Measurements from ENCODE around the gene FGF7. TPM values are rescaled to one million over a fixed set of nuclear protein-coding genes. Genes with fewer than 3 reads are reported as not detected.
"Not testable (repeated sequence)": the region's sequence is repeated elsewhere in the genome, so short reads cannot be mapped to it uniquely, and the experiment has no call there.

Gene FGF7
- total and polyA plus RNA-seq, 2 experiments from 2014 or later: 351 to 400 TPM

DNA sequence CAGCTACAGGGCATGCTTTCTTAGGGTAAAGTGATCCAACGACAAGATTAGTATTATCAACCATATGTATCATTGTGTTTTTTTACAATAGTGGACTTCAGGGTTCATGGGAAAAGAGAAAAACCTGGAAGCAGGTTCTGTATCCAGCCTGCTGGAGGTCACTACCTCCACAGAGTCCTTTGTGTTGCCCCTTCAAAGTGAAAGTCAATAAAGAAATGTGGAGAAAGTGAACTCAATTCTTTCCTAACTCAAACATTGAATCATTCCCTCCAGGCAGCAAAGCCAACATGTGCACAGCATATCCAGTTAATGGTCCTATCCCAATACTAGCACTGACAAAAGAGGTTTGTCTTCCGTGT lies 45.4 kb downstream of the FGF7 start:
- H4K20me1 ChIP-seq (ENCODE audit: insufficient read depth): no peaks in the 10 kb centered on the region
- no peaks in the 10 kb centered on the region for H3K9me3 ChIP-seq (ENCODE audit: low read depth)
- peak overlapping the region; percentile 62 for H3K9ac ChIP-seq
- no peak overlapping the region for H2AFZ ChIP-seq
- no peak for TF ChIP-seq EZH2 (IDR thresholded peaks at IDR 0.05; ENCODE audit: insufficient read depth, poor library complexity, severe bottlenecking)
- TF ChIP-seq EZH2phosphoT487 (IDR thresholded peaks at IDR 0.05; ENCODE audit: insufficient read depth, low read depth): no peak
- H3F3A ChIP-seq (ENCODE audit: insufficient read depth): peaks cover 95% of the 10 kb centered on the region
- in situ Hi-C loops (cut with MboI): no loop called here
- no peaks in the 10 kb centered on the region for H3K27me3 ChIP-seq (replicated peaks; ENCODE audit: insufficient read depth)
- H3K4me1 ChIP-seq (ENCODE audit: insufficient read depth): peaks cover 90% of the 10 kb centered on the region
- peak overlapping the region; percentile 69 for H3K27ac ChIP-seq
- H3K4me2 ChIP-seq (ENCODE audit: unreplicated experiment): peak overlapping the region; percentile 88
- DNase-seq: peak; percentile 82
- peaks cover 49% of the 10 kb centered on the region for H3K36me3 ChIP-seq (ENCODE audit: low read depth)
- H3K79me2 ChIP-seq (ENCODE audit: insufficient read depth): peaks cover 100% of the 10 kb centered on the region
- H3K4me3 ChIP-seq: peak overlapping the region; percentile 63
- H3K9me2 ChIP-seq (ENCODE audit: insufficient read depth): no peaks in the 10 kb centered on the region
- WGBS, 2 experiments (ENCODE audit: low coverage in 1 of 2, low lambda C conversion rate in 2 of 2, missing lambda C conversion rate in 2 of 2): 3 to 5% methylated on average over 2 of the region's 2 CpGs

DNA sequence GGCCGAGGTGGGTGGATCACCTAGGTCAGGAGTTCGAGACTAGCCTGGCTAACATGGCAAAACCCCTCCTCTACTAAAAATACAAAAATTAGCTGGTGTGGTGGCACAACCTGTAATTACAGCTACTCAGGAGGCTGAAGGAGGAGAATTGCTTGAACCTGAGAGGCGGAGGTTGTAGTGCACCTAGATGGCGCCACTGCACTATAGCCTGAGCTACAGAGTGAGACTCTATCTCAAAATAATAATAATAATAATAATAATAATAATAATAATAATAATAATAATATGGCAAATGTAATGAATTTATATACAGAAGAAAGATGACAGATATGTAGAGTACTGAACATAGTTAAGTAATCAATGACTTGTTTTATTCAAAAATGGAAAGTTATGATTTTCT lies 48.2 kb downstream of the FGF7 start:
- DNase-seq; H4K20me1 ChIP-seq (ENCODE audit: insufficient read depth); H3K4me2 ChIP-seq (ENCODE audit: unreplicated experiment); H3K9me2 ChIP-seq (ENCODE audit: insufficient read depth); H3K4me3 ChIP-seq; H2AFZ ChIP-seq; H3K9ac ChIP-seq; H3K27me3 ChIP-seq (replicated peaks; ENCODE audit: insufficient read depth); H3K9me3 ChIP-seq (ENCODE audit: low read depth); in situ Hi-C loops (cut with MboI): not testable (repeated sequence)
- peaks cover 97% of the 10 kb centered on the region for H3K79me2 ChIP-seq (ENCODE audit: insufficient read depth)
- H3K36me3 ChIP-seq (ENCODE audit: low read depth): peaks cover 41% of the 10 kb centered on the region
- WGBS, 2 experiments (ENCODE audit: low coverage in 1 of 2, low lambda C conversion rate in 2 of 2, missing lambda C conversion rate in 2 of 2): 85 to 91% methylated on average over 4 of the region's 4 CpGs
- H3K27ac ChIP-seq: peak overlapping the region; percentile 69
- peaks cover 68% of the 10 kb centered on the region for H3K4me1 ChIP-seq (ENCODE audit: insufficient read depth)
- H3F3A ChIP-seq (ENCODE audit: insufficient read depth): peaks cover 91% of the 10 kb centered on the region

DNA sequence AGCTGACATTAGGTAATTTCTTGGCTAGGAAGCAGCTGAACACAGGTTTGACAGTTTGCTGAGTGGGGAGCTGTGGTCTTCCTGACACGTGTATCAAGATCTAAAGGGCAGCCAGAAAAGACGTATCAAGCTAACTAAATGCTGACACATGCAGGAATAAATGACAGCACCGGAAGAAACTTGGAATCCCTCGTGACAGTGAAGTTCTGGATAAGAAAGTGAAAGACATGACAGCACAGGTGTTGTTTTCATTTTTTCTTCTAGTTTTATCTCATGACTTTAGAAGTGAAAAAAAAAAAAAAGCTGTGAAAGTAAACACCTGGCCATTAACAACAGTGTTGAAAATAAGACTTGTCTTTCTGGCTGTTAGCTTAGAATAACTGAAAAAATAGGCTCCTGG lies 48.7 kb downstream of the FGF7 start:
- Histone ChIP-seq H3F3A (ENCODE audit: insufficient read depth) (peaks cover 91% of the 10 kb centered on the region), H3K36me3 (ENCODE audit: low read depth) (peaks cover 38% of the 10 kb centered on the region), H3K4me1 (ENCODE audit: insufficient read depth) (peaks cover 63% of the 10 kb centered on the region), H2AFZ (no peak overlapping the region), H3K9ac (no peak overlapping the region), H3K9me2 (ENCODE audit: insufficient read depth) (no peaks in the 10 kb centered on the region), H3K4me2 (ENCODE audit: unreplicated experiment) (no peak overlapping the region), H3K4me3 (no peak overlapping the region), H3K27ac (peak overlapping the region; percentile 40), H3K79me2 (ENCODE audit: insufficient read depth) (peaks cover 97% of the 10 kb centered on the region), H3K9me3 (ENCODE audit: low read depth) (no peaks in the 10 kb centered on the region), H3K27me3 (replicated peaks; ENCODE audit: insufficient read depth) (no peaks in the 10 kb centered on the region), H4K20me1 (ENCODE audit: insufficient read depth) (no peaks in the 10 kb centered on the region)
- DNase-seq: no peak
- TF ChIP-seq EZH2 (IDR thresholded peaks at IDR 0.05; ENCODE audit: insufficient read depth, poor library complexity, severe bottlenecking) (no peak), EZH2phosphoT487 (IDR thresholded peaks at IDR 0.05; ENCODE audit: insufficient read depth, low read depth) (no peak)
- WGBS, 2 experiments (ENCODE audit: low coverage in 1 of 2, low lambda C conversion rate in 2 of 2, missing lambda C conversion rate in 2 of 2): 94 to 98% methylated on average over 4 of the region's 4 CpGs
- in situ Hi-C loops (cut with MboI): no loop called here

DNA sequence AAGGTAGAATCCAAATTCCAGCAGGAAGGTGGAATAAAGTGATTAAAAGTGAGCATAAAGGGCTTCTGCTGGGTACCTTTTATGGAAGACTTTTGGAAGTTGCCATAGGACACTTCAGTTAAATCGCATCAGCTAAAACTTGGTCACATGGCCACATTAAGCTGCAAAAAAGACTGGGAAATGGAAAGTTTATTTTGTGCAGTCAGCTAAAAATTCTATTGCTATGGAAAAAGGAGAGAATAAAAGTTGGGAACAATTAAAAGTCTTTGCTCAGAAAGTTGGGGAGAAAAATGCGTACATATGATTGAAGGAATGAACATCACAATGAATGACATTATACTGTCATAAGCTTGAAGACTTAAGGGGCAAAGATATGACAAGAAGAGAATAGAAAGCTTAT lies 49.3 kb downstream of the FGF7 start:
- H4K20me1 ChIP-seq (ENCODE audit: insufficient read depth): no peaks in the 10 kb centered on the region
- no peak overlapping the region for H3K4me3 ChIP-seq
- H3K79me2 ChIP-seq (ENCODE audit: insufficient read depth): peaks cover 95% of the 10 kb centered on the region
- H3K36me3 ChIP-seq (ENCODE audit: low read depth): peaks cover 41% of the 10 kb centered on the region
- peaks cover 91% of the 10 kb centered on the region for H3F3A ChIP-seq (ENCODE audit: insufficient read depth)
- H3K9me2 ChIP-seq (ENCODE audit: insufficient read depth): no peaks in the 10 kb centered on the region
- H2AFZ ChIP-seq: no peak overlapping the region
- H3K4me2 ChIP-seq (ENCODE audit: unreplicated experiment): peak overlapping the region; percentile 9
- TF ChIP-seq EZH2phosphoT487 (IDR thresholded peaks at IDR 0.05; ENCODE audit: insufficient read depth, low read depth) (no peak), EZH2 (IDR thresholded peaks at IDR 0.05; ENCODE audit: insufficient read depth, poor library complexity, severe bottlenecking) (no peak)
- in situ Hi-C loops (cut with MboI): no loop called here
- H3K27me3 ChIP-seq (replicated peaks; ENCODE audit: insufficient read depth): no peaks in the 10 kb centered on the region
- WGBS, 2 experiments (ENCODE audit: low coverage in 1 of 2, low lambda C conversion rate in 2 of 2, missing lambda C conversion rate in 2 of 2): 92 to 97% methylated on average over 2 of the region's 2 CpGs
- no peak for DNase-seq
- H3K9me3 ChIP-seq (ENCODE audit: low read depth): no peaks in the 10 kb centered on the region
- H3K9ac ChIP-seq: no peak overlapping the region
- peaks cover 57% of the 10 kb centered on the region for H3K4me1 ChIP-seq (ENCODE audit: insufficient read depth)
- peak overlapping the region; percentile 40 for H3K27ac ChIP-seq

DNA sequence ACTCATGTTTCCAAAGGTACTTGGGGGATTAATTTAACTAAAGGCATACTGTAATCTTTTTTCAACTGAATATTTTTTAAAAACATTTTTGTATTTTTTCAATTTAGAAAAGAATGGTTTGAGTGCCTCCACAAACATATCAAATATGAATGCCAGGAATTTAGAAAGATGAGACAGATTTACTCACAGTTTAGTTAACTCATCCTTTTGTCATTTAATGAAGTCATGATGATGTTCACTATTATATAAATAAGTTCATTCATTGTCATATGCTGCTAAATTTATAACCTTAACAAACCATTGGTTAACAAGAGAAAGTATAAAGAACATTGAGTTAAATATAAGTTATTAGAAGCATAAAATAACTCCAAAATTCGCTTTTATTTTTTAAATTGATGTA lies 50.0 kb downstream of the FGF7 start:
- H3K27ac ChIP-seq: peak overlapping the region; percentile 40
- peaks cover 95% of the 10 kb centered on the region for H3K79me2 ChIP-seq (ENCODE audit: insufficient read depth)

DNA sequence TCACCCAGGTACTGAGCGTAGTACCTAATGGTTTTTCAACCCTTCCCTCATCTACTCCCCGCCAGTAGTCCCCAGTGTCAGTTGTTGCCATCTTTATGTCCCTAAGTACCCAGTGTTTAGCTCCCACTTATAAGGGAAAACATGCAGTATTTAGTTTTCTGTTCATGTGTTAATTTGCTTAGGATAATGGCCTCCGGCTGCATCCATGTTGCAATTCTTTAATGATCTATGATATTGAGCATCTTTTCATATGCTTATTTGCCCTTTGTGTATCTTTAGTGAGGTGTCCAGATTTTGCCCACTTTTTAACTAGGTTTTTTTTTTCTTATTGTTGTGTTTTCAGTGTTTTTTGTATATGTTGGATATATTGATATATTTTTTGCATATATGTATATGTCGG lies 55.0 kb downstream of the FGF7 start:
- in situ Hi-C loops (cut with MboI); H2AFZ ChIP-seq; H3K9me3 ChIP-seq (ENCODE audit: low read depth); H3K4me2 ChIP-seq (ENCODE audit: unreplicated experiment); H3K27ac ChIP-seq; H3K9ac ChIP-seq; H3K4me3 ChIP-seq; H3K9me2 ChIP-seq (ENCODE audit: insufficient read depth); H4K20me1 ChIP-seq (ENCODE audit: insufficient read depth); DNase-seq; H3K27me3 ChIP-seq (replicated peaks; ENCODE audit: insufficient read depth): not testable (repeated sequence)
- Histone ChIP-seq H3K79me2 (ENCODE audit: insufficient read depth) (peaks cover 95% of the 10 kb centered on the region), H3K4me1 (ENCODE audit: insufficient read depth) (peaks cover 18% of the 10 kb centered on the region), H3K36me3 (ENCODE audit: low read depth) (peaks cover 25% of the 10 kb centered on the region), H3F3A (ENCODE audit: insufficient read depth) (peaks cover 83% of the 10 kb centered on the region)
- WGBS, 2 experiments (ENCODE audit: low coverage in 1 of 2, low lambda C conversion rate in 2 of 2, missing lambda C conversion rate in 2 of 2): 83% methylated on average over 4 of the region's 4 CpGs

More for the DNA sequence above, 50.0 kb downstream of the FGF7 start:
- Histone ChIP-seq H3F3A (ENCODE audit: insufficient read depth) (peaks cover 91% of the 10 kb centered on the region), H3K4me2 (ENCODE audit: unreplicated experiment) (peak overlapping the region; percentile 28), H3K9me3 (ENCODE audit: low read depth) (no peaks in the 10 kb centered on the region), H2AFZ (no peak overlapping the region), H3K27me3 (replicated peaks; ENCODE audit: insufficient read depth) (no peaks in the 10 kb centered on the region), H3K9me2 (ENCODE audit: insufficient read depth) (no peaks in the 10 kb centered on the region), H3K36me3 (ENCODE audit: low read depth) (peaks cover 42% of the 10 kb centered on the region), H3K4me3 (0 out of 2 replicates have a peak overlapping the region, but pooled peaks have one; percentile 5), H3K4me1 (ENCODE audit: insufficient read depth) (peaks cover 50% of the 10 kb centered on the region), H3K9ac (no peak overlapping the region), H4K20me1 (ENCODE audit: insufficient read depth) (no peaks in the 10 kb centered on the region)
- TF ChIP-seq EZH2phosphoT487 (IDR thresholded peaks at IDR 0.05; ENCODE audit: insufficient read depth, low read depth) (no peak), EZH2 (IDR thresholded peaks at IDR 0.05; ENCODE audit: insufficient read depth, poor library complexity, severe bottlenecking) (no peak)
- in situ Hi-C loops (cut with MboI): no loop called here
- 9 to 12% methylated on average over 1 of the region's 1 CpG for WGBS, 2 experiments (ENCODE audit: low coverage in 1 of 2, low lambda C conversion rate in 2 of 2, missing lambda C conversion rate in 2 of 2)
- DNase-seq: peak; percentile 48

DNA sequence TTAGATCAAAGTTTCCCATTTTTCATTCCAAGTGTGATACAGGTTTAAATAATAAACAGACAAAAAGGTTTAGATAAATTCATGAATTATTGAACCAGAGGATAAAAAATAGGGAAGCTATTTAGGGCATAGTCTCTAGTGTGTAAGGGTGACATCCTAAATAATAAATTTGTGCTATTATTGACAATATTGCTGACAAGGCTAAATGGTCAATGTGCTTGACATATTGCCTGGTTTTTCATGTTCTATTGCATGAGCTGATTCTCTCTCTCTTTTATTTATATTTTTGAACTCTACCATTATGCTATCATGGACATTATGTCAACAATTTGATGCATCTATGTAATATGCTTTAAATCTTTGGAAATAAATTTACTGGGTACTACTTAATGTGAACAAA lies 55.9 kb downstream of the FGF7 start:
- H3K27me3 ChIP-seq (replicated peaks; ENCODE audit: insufficient read depth); H3K4me2 ChIP-seq (ENCODE audit: unreplicated experiment); DNase-seq; H3K9ac ChIP-seq; H2AFZ ChIP-seq; H4K20me1 ChIP-seq (ENCODE audit: insufficient read depth); H3K9me3 ChIP-seq (ENCODE audit: low read depth); in situ Hi-C loops (cut with MboI); H3K9me2 ChIP-seq (ENCODE audit: insufficient read depth); H3K4me3 ChIP-seq: not testable (repeated sequence)
- peaks cover 25% of the 10 kb centered on the region for H3K36me3 ChIP-seq (ENCODE audit: low read depth)
- H3K79me2 ChIP-seq (ENCODE audit: insufficient read depth): peaks cover 95% of the 10 kb centered on the region
- peaks cover 12% of the 10 kb centered on the region; the same call in 1 of the 2 replicates for H3K4me1 ChIP-seq (ENCODE audit: insufficient read depth)
- H3K27ac ChIP-seq: 0 out of 2 replicates have a peak overlapping the region, but pooled peaks have one; percentile 6
- peaks cover 83% of the 10 kb centered on the region for H3F3A ChIP-seq (ENCODE audit: insufficient read depth)

Data from GM23248 (cell line).